Measurements from ENCODE around the gene SLC47A2. TPM values are rescaled to one million over a fixed set of nuclear protein-coding genes. Genes with fewer than 3 reads are reported as not detected.

Gene SLC47A2
- total RNA-seq, 2 experiments from 2014 or later, result not detected

DNA sequence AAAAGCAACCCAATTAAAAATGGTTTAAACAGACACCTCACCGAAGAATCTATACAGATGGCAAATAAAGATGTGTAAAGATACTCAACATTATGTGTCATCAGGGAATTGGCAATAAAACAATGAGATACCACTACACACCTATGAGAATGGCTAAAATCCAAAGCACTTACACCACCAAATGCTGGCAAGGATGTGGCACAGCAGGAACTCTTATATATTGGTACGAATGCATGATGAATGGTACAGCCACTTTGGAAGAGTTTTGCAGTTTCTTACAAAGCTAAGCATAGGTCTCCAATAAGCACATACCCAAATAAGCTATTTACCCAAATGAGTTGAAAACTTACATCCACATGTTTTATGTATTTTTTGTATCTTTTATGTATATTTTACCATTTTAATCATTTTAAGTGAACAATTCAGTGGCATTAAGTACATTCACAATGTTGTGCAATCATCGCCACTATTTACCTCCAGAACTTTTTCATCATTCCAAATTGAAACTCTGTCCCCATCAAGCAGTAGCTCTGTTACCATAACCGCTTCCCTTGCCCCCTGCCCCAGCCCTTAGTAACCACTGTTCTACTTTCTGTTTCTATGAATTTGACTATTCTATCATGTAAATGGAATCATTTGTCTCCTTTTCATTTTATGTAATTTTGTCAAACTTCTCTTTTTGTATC is 74.6 kb downstream of the SLC47A2 start:
- Mint-ChIP-seq H3K4me1 (peaks cover 14% of the 10 kb centered on the region), H3K9me3 (no peaks in the 10 kb centered on the region), H3K4me3 (no peak overlapping the region), H3K36me3 (no peaks in the 10 kb centered on the region), H3K27ac (no peak overlapping the region), H3K27me3 (peaks cover 7% of the 10 kb centered on the region)
- no peak for DNase-seq

DNA sequence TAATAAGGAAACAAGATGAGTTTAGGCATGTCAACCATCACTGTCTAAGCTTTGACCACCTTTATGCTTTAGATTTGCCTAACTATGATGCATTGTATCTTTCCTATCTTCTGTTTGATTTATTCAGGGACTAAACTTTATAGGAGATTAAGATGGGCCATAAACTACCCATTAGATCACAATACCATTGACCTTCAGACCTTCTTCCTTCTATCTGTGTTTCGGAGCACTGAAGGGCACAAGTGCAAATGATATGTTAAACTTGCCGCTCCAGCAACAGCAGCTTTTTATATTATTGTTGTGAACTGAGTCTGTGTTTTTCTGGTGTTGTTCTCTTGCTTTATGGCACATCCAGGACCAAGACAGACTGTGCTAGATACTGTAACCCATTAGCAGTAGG is 84.5 kb downstream of the SLC47A2 start:
- Mint-ChIP-seq H3K27me3 (peaks cover 21% of the 10 kb centered on the region), H3K4me3 (no peak overlapping the region), H3K36me3 (no peaks in the 10 kb centered on the region), H3K4me1 (no peaks in the 10 kb centered on the region), H3K27ac (no peak overlapping the region), H3K9me3 (no peaks in the 10 kb centered on the region)
- DNase-seq, result no peak

DNA sequence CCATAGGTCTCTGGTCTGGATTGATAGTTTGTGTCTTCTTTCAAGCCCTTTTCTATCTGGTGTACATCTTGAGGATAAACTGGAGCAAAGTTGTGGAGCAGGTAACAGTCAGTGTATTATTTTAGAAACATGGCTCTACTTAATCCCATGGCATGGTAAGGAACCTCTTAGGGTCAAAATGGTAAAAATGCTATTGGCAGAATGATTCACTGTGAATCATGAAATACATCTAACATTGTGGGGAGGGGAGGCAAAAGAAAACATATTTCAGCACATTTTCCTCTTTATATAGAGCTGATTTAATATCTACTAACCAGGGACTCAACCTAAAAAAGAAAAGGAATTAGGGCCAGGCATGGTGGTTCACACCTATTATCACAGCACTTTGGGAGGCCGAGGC is 85.7 kb downstream of the SLC47A2 start:
- Mint-ChIP-seq H3K9me3 (no peaks in the 10 kb centered on the region), H3K4me3 (no peak overlapping the region), H3K4me1 (no peaks in the 10 kb centered on the region), H3K36me3 (no peaks in the 10 kb centered on the region), H3K27ac (no peak overlapping the region), H3K27me3 (peaks cover 18% of the 10 kb centered on the region)
- no peak for DNase-seq

DNA sequence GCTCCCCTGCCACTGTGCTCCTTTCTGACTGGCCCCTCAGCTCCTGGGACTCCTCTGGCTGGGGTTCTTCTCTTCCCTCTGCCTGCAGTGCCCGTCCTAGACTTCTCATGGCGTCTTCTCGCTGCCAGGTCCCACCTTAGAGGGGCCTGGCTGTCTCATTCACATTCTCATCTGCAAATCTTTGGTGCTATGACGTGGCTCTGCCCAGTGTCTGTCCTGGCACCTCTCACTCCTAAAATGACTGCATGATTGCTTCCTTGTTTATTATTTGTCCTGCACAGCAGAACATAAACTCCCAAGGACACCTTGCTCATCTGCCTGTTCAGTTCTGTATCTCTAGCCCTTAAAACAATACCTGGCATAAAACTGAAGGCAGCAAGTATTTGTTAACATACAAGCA is 86.3 kb downstream of the SLC47A2 start:
- Mint-ChIP-seq H3K36me3 (no peaks in the 10 kb centered on the region), H3K4me3 (no peak overlapping the region), H3K4me1 (no peaks in the 10 kb centered on the region), H3K27me3 (peaks cover 11% of the 10 kb centered on the region), H3K9me3 (no peaks in the 10 kb centered on the region), H3K27ac (no peak overlapping the region)
- DNase-seq, result no peak

DNA sequence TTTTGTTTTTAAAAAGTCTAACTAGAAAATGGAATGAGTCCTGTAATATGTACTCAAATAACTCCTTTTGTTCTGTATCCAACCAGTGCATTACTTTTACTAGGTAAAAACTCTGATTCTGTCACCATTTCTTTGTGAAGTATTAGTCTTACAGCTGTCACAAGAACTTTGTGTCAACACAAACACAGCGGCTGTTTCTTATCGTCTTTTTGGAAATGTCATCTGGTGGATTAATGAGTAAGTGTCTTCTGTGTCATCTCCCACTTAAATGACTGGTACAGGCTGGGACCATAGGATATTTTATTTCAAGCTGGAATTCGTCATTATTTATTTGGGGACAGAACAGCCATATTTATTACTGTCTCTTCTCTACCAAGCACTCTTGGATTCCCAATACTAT is 86.9 kb downstream of the SLC47A2 start:
- H3K4me3 Mint-ChIP-seq, result no peak overlapping the region
- H3K36me3 Mint-ChIP-seq, result no peaks in the 10 kb centered on the region
- H3K4me1 Mint-ChIP-seq, result no peaks in the 10 kb centered on the region

More for the DNA sequence above, 86.9 kb downstream of the SLC47A2 start:
- DNase-seq, result no peak
- no peaks in the 10 kb centered on the region for H3K9me3 Mint-ChIP-seq
- peaks cover 9% of the 10 kb centered on the region for H3K27me3 Mint-ChIP-seq
- no peak overlapping the region for H3K27ac Mint-ChIP-seq

Other genes starting within 250 kb of the SLC47A2 start
- not detected for gene SLC47A1, start 182.7 kb downstream of the SLC47A2 start, total RNA-seq
- gene ALDH3A2, start 67.8 kb downstream of the SLC47A2 start, total RNA-seq, result 10 to 100 TPM; 22.0 to 26.0 TPM
- gene ALDH3A1, start 31.7 kb upstream of the SLC47A2 start, total RNA-seq, result under 1 TPM; 0.34 to 0.47 TPM
- gene ULK2, start 151.4 kb upstream of the SLC47A2 start, total RNA-seq, result 1 to 10 TPM; 4.9 to 5.8 TPM

Data from activated naive CD8-positive, alpha-beta T cell treated with anti-CD3 and anti-CD28 coated beads for 36 hours (primary cell).